Neuronal stem cell (in vitro differentiated cells): Measurements from ENCODE around the gene CHST10.
A peak's percentile ranks its signal among the peaks of the same experiment; 100 is the strongest.

ENCODE experiments used
- DNase-seq: peaks from one replicate; pipeline ENCODE4 v3.0.0-alpha.2; 2013; ENCODE audit warnings: low spot score
- H2AFZ ChIP-seq: one replicate; pipeline ENCODE4 v1.6.1; 2013; ENCODE audit warnings: mild to moderate bottlenecking, low read length, inconsistent platforms
- H2AK5ac ChIP-seq: 2 replicates; pipeline ENCODE4 v1.6.1; 2013; ENCODE audit warnings: low read depth, mild to moderate bottlenecking, inconsistent platforms, low read length, moderate library complexity, mixed read lengths
- H2BK120ac ChIP-seq: 2 replicates; pipeline ENCODE4 v1.6.1; 2013; ENCODE audit warnings: low read depth, mild to moderate bottlenecking, inconsistent platforms, low read length, moderate library complexity, mixed read lengths
- H2BK12ac ChIP-seq: one replicate; pipeline ENCODE4 v1.6.1; 2013; ENCODE audit warnings: low read length, inconsistent platforms
- H2BK15ac ChIP-seq: 2 replicates; pipeline ENCODE4 v1.6.1; 2013; ENCODE audit warnings: mild to moderate bottlenecking, low read length, inconsistent platforms, mixed read lengths
- H2BK5ac ChIP-seq: one replicate; pipeline ENCODE4 v1.6.1; 2013; ENCODE audit warnings: inconsistent platforms, mild to moderate bottlenecking, low read length, moderate library complexity
- H3K14ac ChIP-seq: one replicate; pipeline ENCODE4 v1.6.1; 2013; ENCODE audit warnings: low read length, inconsistent platforms
- H3K18ac ChIP-seq: 2 replicates; pipeline ENCODE4 v1.6.1; 2013; ENCODE audit warnings: low read length, inconsistent platforms
- H3K23ac ChIP-seq: 2 replicates; pipeline ENCODE4 v1.6.1; 2013; ENCODE audit warnings: low read depth, mild to moderate bottlenecking, mixed read lengths, low read length, inconsistent platforms; ENCODE audit not compliant: poor library complexity
- H3K27ac ChIP-seq: replicated peaks from 3 replicates; pipeline ENCODE4 v1.5.1; 2013; ENCODE audit warnings: low read length, inconsistent platforms
- H3K27me3 ChIP-seq, 3 experiments: 2 replicates each; pipeline ENCODE4 v1.6.1; 2013; ENCODE audit warnings: low read length in 3 of 3, mild to moderate bottlenecking in 2 of 3, inconsistent platforms in 1 of 3, low read depth in 1 of 3, mixed read lengths in 1 of 3, moderate library complexity in 1 of 3; ENCODE audit not compliant: control insufficient read depth in 3 of 3, insufficient read depth in 3 of 3
- H3K36me3 ChIP-seq, 2 donors: replicated peaks in 1 of 2; 2 replicates each; pipeline ENCODE4 v1.6.1; 2013; ENCODE audit warnings: low read length in 2 of 2; ENCODE audit not compliant: control insufficient read depth in 2 of 2, insufficient read depth in 2 of 2
- H3K4ac ChIP-seq: 2 replicates; pipeline ENCODE4 v1.6.1; 2013; ENCODE audit warnings: inconsistent platforms, mild to moderate bottlenecking, low read length, moderate library complexity
- H3K4me1 ChIP-seq, 2 donors: 1 replicate in 1 of 2; 2 replicates in 1 of 2; pipeline ENCODE4 v1.6.1; 2013; ENCODE audit warnings: low read length in 2 of 2, low read depth in 1 of 2; ENCODE audit not compliant: control insufficient read depth in 2 of 2, insufficient read depth in 1 of 2
- H3K4me2 ChIP-seq: one replicate; pipeline ENCODE4 v1.6.1; 2013; ENCODE audit warnings: mild to moderate bottlenecking, low read length, inconsistent platforms; ENCODE audit not compliant: insufficient read depth, poor library complexity, severe bottlenecking
- H3K4me3 ChIP-seq, 2 donors: 2 replicates each; pipeline ENCODE4 v1.5.1; 2013; ENCODE audit warnings: low read length in 2 of 2, mild to moderate bottlenecking in 2 of 2, inconsistent platforms in 1 of 2, moderate library complexity in 1 of 2
- H3K79me1 ChIP-seq: one replicate; pipeline ENCODE4 v1.6.1; 2013; ENCODE audit warnings: low read depth, mild to moderate bottlenecking, inconsistent platforms, low read length, moderate library complexity
- H3K9ac ChIP-seq: one replicate; pipeline ENCODE4 v1.6.1; 2013; ENCODE audit warnings: mild to moderate bottlenecking, low read depth, low read length, inconsistent platforms; ENCODE audit not compliant: poor library complexity
- H3K9me3 ChIP-seq, 2 donors: replicated peaks in 1 of 2; 2 replicates each; pipeline versions ENCODE3 to v1.6.1; 2013; ENCODE audit warnings: low read length in 2 of 2, mild to moderate bottlenecking in 2 of 2, inconsistent platforms in 1 of 2, low read depth in 1 of 2, mixed read lengths in 1 of 2, moderate library complexity in 1 of 2; ENCODE audit not compliant: control insufficient read depth in 2 of 2, insufficient read depth in 1 of 2
- H4K8ac ChIP-seq: one replicate; pipeline ENCODE4 v1.6.1; 2013; ENCODE audit warnings: low read depth, mild to moderate bottlenecking, inconsistent platforms, low read length, moderate library complexity
- H4K91ac ChIP-seq: one replicate; pipeline ENCODE4 v1.6.1; 2013; ENCODE audit warnings: low read length, low read depth, mild to moderate bottlenecking, inconsistent platforms; ENCODE audit not compliant: poor library complexity
- WGBS, 2 donors: extraction: QIAGEN DNeasy Blood & Tissue Kit; methylation state at CpG; one replicate each; pipeline ENCODE4 v1.1.7; 2013; ENCODE audit warnings: missing lambda C conversion rate in 2 of 2, mixed read lengths in 1 of 2; ENCODE audit not compliant: insufficient read length in 2 of 2, insufficient replicate concordance in 1 of 2; ENCODE audit errors: extremely low coverage in 2 of 2; 5-methylcytosine and 5-hydroxymethylcytosine counted together

CHST10 gene

GRCh38 chr2:100422320-100423055 lies 5.0 kb upstream of the CHST10 start:
- H3K18ac ChIP-seq: no peak overlapping the region
- H4K8ac ChIP-seq: no peak overlapping the region
- no peak overlapping the region for H3K4me2 ChIP-seq
- H3K23ac ChIP-seq: no peak overlapping the region
- no peaks in the 10 kb centered on the region for H3K36me3 ChIP-seq
- H3K9ac ChIP-seq: no peak overlapping the region
- no peak overlapping the region for H2BK12ac ChIP-seq
- no peak overlapping the region for H3K4ac ChIP-seq
- no peak overlapping the region for H2AK5ac ChIP-seq
- no peak overlapping the region for H2BK5ac ChIP-seq
- H3K79me1 ChIP-seq: no peaks in the 10 kb centered on the region
- WGBS, 2 donors: no CpG with 5 or more reads among the region's 4 CpGs
- peaks cover 0 to 10% (median 0%) of the 10 kb centered on the region in 3 experiments for H3K27me3 ChIP-seq
- H4K91ac ChIP-seq: no peak overlapping the region
- no peak overlapping the region for H3K27ac ChIP-seq
- no peak overlapping the region for H2AFZ ChIP-seq
- H3K4me1 ChIP-seq: no peaks in the 10 kb centered on the region
- no peak overlapping the region for H2BK15ac ChIP-seq
- no peak for DNase-seq
- H3K4me3 ChIP-seq: no peak overlapping the region
- H3K9me3 ChIP-seq: no peaks in the 10 kb centered on the region
- H2BK120ac ChIP-seq: no peak overlapping the region
- no peak overlapping the region for H3K14ac ChIP-seq

DNA sequence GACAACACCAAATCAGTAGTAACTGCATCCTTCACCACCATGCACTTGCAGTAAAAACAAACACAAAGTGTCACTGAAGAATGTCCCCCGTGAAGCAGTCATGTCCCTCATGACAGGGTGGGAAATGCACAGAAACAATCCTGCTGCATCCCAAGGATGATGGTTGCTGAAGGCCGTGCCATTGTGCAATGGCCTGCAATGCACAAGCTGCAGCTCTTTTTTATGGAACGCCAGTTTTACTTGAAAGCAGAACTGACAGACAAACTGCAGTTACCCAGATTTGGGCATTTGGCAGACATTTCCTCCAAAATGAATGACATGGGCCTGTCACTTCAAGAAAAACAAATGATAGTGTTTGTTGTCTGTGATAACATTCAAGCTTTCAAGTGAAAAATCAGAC lies 2.4 kb upstream of the CHST10 start:
- Histone ChIP-seq H3K4me2 (no peak overlapping the region), H2AFZ (no peak overlapping the region), H2BK15ac (no peak overlapping the region), H4K91ac (no peak overlapping the region), H3K79me1 (no peaks in the 10 kb centered on the region), H3K9ac (no peak overlapping the region), H3K4me3 (no peak overlapping the region), H3K4me1 (peaks cover 0 to 3% of the 10 kb centered on the region in 2 donors), H2BK120ac (no peak overlapping the region), H2BK12ac (no peak overlapping the region), H3K18ac (no peak overlapping the region), H3K27ac (no peak overlapping the region), H3K36me3 (no peaks in the 10 kb centered on the region), H2AK5ac (no peak overlapping the region), H3K23ac (no peak overlapping the region), H3K27me3 (peaks cover 0 to 5% (median 0%) of the 10 kb centered on the region in 3 experiments), H3K4ac (no peak overlapping the region), H4K8ac (no peak overlapping the region), H3K14ac (no peak overlapping the region), H2BK5ac (no peak overlapping the region), H3K9me3 (no peaks in the 10 kb centered on the region)
- WGBS, 2 donors: no CpG with 5 or more reads among the region's 3 CpGs
- DNase-seq: no peak

DNA sequence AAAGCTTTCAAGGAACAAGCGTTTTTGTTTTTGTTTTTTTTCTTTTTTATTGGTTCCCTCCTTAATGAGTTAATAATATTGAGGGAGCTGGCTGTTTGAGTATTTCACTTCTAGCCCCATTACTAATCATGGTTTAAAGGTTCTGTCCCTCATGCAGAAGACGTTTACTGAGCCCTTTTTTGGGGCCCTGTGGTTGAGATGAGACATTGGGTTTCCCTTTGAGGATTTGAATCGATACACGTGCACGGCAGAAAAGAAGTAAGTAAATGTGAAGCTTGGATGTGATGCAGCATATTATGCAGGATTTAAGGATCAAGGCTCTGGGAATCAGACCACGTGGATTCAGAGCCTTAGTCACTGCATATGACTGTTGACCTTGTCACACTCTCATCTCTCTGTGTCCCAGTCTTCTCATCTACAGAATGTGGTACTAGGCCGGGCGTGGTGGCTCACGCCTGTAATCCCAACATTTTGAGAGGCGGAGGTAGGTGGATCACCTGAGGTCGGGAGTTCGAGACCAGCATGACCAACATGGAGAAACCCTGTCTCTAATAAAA lies 1.0 kb upstream of the CHST10 start:
- H2AK5ac ChIP-seq: no peak overlapping the region
- H4K91ac ChIP-seq: no peak overlapping the region
- H4K8ac ChIP-seq: no peak overlapping the region
- no peak overlapping the region for H3K4ac ChIP-seq
- H3K18ac ChIP-seq: no peak overlapping the region
- no peak overlapping the region for H2BK12ac ChIP-seq
- no peak for DNase-seq
- no peaks in the 10 kb centered on the region for H3K9me3 ChIP-seq
- H3K9ac ChIP-seq: no peak overlapping the region
- peaks cover 5 to 10% of the 10 kb centered on the region in 2 donors for H3K4me1 ChIP-seq
- no peak overlapping the region for H3K4me3 ChIP-seq
- no peaks in the 10 kb centered on the region for H3K79me1 ChIP-seq
- peak overlapping the region; percentile 96 for H2AFZ ChIP-seq
- peaks cover 3 to 13% of the 10 kb centered on the region in 2 donors for H3K36me3 ChIP-seq
- H2BK5ac ChIP-seq: no peak overlapping the region
- H3K23ac ChIP-seq: no peak overlapping the region
- H2BK15ac ChIP-seq: no peak overlapping the region
- H2BK120ac ChIP-seq: no peak overlapping the region
- H3K27me3 ChIP-seq: peaks cover 0 to 5% (median 0%) of the 10 kb centered on the region in 3 experiments
- no peak overlapping the region for H3K4me2 ChIP-seq
- no CpG with 5 or more reads among the region's 12 CpGs for WGBS, 2 donors
- no peak overlapping the region for H3K27ac ChIP-seq
- H3K14ac ChIP-seq: no peak overlapping the region

DNA sequence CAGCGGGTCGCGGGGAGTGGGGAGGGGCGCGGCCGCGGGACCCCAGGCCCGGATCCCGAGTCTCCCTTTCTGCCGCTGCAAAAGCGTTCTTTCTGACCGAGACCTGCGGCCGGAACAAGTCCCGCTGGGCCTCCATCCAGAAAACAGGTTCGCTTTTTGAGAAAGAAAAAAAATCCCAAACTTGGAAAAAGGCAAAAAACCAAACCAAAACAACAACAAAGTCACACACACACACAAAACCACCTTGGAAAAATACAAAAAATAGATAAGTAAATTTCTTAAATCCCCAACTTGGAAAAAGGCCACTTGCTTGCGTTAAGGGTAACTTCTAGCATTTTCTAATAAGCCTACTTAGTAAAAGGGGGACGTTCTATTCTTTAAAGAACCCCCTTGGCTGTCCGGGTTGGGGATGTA lies 250 bp upstream of the CHST10 start:
- Histone ChIP-seq H4K8ac (no peak overlapping the region), H3K14ac (no peak overlapping the region), H3K27ac (peak overlapping the region; percentile 63), H3K27me3 (peaks cover 0 to 5% (median 0%) of the 10 kb centered on the region in 3 experiments), H2BK120ac (no peak overlapping the region), H3K4me1 (peaks cover 7 to 15% of the 10 kb centered on the region in 2 donors), H2AK5ac (no peak overlapping the region), H3K9ac (no peak overlapping the region), H3K4me2 (peak overlapping the region; percentile 41), H3K18ac (peak overlapping the region; percentile 71), H2AFZ (peak overlapping the region; percentile 96), H2BK15ac (no peak overlapping the region), H3K23ac (peak overlapping the region; percentile 49), H2BK5ac (no peak overlapping the region), H2BK12ac (no peak overlapping the region), H3K9me3 (no peaks in the 10 kb centered on the region), H3K4ac (no peak overlapping the region), H3K79me1 (no peaks in the 10 kb centered on the region), H4K91ac (no peak overlapping the region), H3K36me3 (peaks cover 3 to 17% of the 10 kb centered on the region in 2 donors), H3K4me3 (peak overlapping the region; percentile 81 to 85)
- no CpG with 5 or more reads among the region's 19 CpGs for WGBS, 2 donors
- no peak for DNase-seq
